DOHH2 (cell line): Measurements from ENCODE around the gene COL2A1.

Source experiments
- H3F3A ChIP-seq: fragments of 200-600 bp; sonication (generic), shearing (Covaris generic); 2 replicates; pipeline ENCODE4 v1.6.0; 2016; ENCODE audit warnings: antibody characterized with exemption, mild to moderate bottlenecking; ENCODE audit not compliant: control insufficient read depth, insufficient read depth
- H3K27ac ChIP-seq: fragments of 200-600 bp; sonication (generic); 2 replicates; pipeline ENCODE4 v1.5.1; 2014; ENCODE audit warnings: low read depth, mild to moderate bottlenecking, low read length, moderate library complexity
- H3K27me3 ChIP-seq: fragments of 200-600 bp; sonication (generic); 2 replicates; pipeline ENCODE4 v1.6.1; 2014; ENCODE audit warnings: mild to moderate bottlenecking, low read length, mixed read lengths; ENCODE audit not compliant: control insufficient read depth
- H3K36me3 ChIP-seq: fragments of 200-600 bp; sonication (generic); 2 replicates; pipeline ENCODE4 v1.6.1; 2014; ENCODE audit warnings: mild to moderate bottlenecking, low read length, moderate library complexity, mixed read lengths; ENCODE audit not compliant: control insufficient read depth
- H3K4me1 ChIP-seq: fragments of 200-600 bp; sonication (generic); 2 replicates; pipeline ENCODE4 v1.6.1; 2014; ENCODE audit warnings: mild to moderate bottlenecking, low read length, mixed read lengths; ENCODE audit not compliant: control insufficient read depth
- H3K4me2 ChIP-seq: fragments of 200-600 bp; sonication (generic); 2 replicates; pipeline ENCODE4 v1.6.0; 2014; ENCODE audit warnings: mild to moderate bottlenecking, low read length, moderate library complexity
- H3K4me3 ChIP-seq: fragments of 200-600 bp; sonication (generic); 2 replicates; pipeline ENCODE4 v1.5.1; 2014; ENCODE audit warnings: mild to moderate bottlenecking, low read length, mixed read lengths
- H3K79me2 ChIP-seq: fragments of 200-600 bp; sonication (generic); 2 replicates; pipeline ENCODE4 v1.6.1; 2014; ENCODE audit warnings: mild to moderate bottlenecking, low read length, mixed read lengths; ENCODE audit not compliant: control insufficient read depth
- H3K9me2 ChIP-seq: fragments of 200-600 bp; sonication (generic); replicated peaks from 2 replicates; pipeline ENCODE4 v1.6.1; 2014; ENCODE audit warnings: mild to moderate bottlenecking, low read length, mixed read lengths; ENCODE audit not compliant: control insufficient read depth
- H3K9me3 ChIP-seq: fragments of 200-600 bp; sonication (generic); 2 replicates; pipeline ENCODE4 v1.6.1; 2014; ENCODE audit warnings: antibody characterized with exemption, low read length, mixed read lengths; ENCODE audit not compliant: control insufficient read depth, insufficient read depth
- H4K20me1 ChIP-seq: fragments of 200-600 bp; sonication (generic); 2 replicates; pipeline ENCODE4 v1.6.0; 2014; ENCODE audit warnings: low read depth, mild to moderate bottlenecking, antibody characterized with exemption, low read length, moderate library complexity; ENCODE audit not compliant: control insufficient read depth, insufficient read depth
- EZH2phosphoT487 ChIP-seq: fragments of 200-600 bp; sonication (generic); IDR thresholded peaks from 2 replicates; pipeline ENCODE4 v1.6.1; 2017; ENCODE audit warnings: borderline replicate concordance, mild to moderate bottlenecking, antibody characterized with exemption, low read length, moderate library complexity, mixed read lengths
- TF ChIP-seq, protein P1 (sequence below): fragments of 200-600 bp; sonication (generic); IDR thresholded peaks from one replicate; pipeline ENCODE4 v1.5.1; 2014; ENCODE audit warnings: antibody characterized with exemption, mild to moderate bottlenecking, low read depth, low read length; ENCODE audit not compliant: poor library complexity, severe bottlenecking

The COL2A1 gene

DNA sequence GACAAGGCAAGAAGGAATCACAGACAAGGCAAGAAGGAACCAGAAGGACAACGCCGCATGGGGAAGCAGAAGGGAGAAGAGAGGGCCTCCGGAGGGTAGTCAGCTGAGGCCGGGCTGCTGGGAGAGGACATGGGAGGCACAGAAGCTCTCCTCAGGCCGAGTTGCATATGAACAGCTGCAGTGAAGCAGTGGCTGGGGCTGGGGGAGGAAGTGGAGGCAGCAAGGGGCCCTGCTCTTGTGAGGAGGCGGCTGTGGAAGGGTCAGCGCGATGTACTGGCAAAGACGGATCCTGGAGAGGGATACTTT, 62.8 kb downstream of the COL2A1 start:
- Histone ChIP-seq H3K4me2 (no peak overlapping the region), H3K36me3 (no peaks in the 10 kb centered on the region), H3K9me2 (no peaks in the 10 kb centered on the region), H3K27me3 (peaks cover 2% of the 10 kb centered on the region; the same call in 1 of the 2 replicates), H3K79me2 (no peaks in the 10 kb centered on the region), H3K9me3 (no peaks in the 10 kb centered on the region), H3F3A (no peaks in the 10 kb centered on the region), H3K4me1 (peaks cover 4% of the 10 kb centered on the region; the same call in 1 of the 2 replicates), H3K4me3 (no peak overlapping the region), H3K27ac (no peak overlapping the region), H4K20me1 (no peaks in the 10 kb centered on the region)
- TF ChIP-seq, protein P1, sequence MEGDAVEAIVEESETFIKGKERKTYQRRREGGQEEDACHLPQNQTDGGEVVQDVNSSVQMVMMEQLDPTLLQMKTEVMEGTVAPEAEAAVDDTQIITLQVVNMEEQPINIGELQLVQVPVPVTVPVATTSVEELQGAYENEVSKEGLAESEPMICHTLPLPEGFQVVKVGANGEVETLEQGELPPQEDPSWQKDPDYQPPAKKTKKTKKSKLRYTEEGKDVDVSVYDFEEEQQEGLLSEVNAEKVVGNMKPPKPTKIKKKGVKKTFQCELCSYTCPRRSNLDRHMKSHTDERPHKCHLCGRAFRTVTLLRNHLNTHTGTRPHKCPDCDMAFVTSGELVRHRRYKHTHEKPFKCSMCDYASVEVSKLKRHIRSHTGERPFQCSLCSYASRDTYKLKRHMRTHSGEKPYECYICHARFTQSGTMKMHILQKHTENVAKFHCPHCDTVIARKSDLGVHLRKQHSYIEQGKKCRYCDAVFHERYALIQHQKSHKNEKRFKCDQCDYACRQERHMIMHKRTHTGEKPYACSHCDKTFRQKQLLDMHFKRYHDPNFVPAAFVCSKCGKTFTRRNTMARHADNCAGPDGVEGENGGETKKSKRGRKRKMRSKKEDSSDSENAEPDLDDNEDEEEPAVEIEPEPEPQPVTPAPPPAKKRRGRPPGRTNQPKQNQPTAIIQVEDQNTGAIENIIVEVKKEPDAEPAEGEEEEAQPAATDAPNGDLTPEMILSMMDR: no peak
- no peak for TF ChIP-seq EZH2phosphoT487

DNA sequence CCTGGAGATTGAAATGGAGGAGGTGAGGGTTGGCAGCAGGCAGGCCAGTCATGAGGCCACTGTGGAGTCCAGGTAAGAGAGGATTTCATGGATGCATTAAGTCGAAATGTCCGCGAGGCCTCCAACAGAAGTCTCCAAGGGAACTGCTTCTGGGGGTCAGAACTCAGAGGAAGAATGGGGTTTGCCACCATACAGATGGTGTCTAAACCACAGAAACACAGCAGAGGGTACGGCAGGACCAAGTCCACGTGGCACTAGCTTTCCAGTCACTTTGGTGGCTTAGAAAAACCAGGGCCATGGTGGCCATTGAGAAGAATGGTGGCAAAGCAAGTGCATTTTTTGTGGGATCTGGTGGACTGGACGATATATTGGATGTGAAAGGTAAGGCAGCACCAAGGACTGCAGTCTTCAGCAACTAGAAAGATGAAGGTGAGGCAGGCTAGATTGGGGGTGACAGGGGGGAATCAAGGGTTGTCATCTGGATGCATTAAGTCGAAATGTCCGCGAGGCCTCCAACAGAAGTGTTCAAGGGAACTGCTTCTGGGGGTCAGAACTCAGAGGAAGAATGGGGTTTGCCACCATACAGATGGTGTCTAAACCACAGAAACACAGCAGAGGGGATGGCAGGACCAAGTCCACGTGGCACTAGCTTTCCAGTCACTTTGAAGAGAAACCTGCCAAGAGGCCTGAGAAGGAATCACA, 63.4 kb downstream of the COL2A1 start:
- TF ChIP-seq EZH2phosphoT487: no peak
- TF ChIP-seq, protein P1: no peak
- Histone ChIP-seq H3F3A (0 out of 2 replicates have a peak, but pooled peaks cover 2% of the 10 kb centered on the region), H3K4me2 (no peak overlapping the region), H4K20me1 (no peaks in the 10 kb centered on the region), H3K79me2 (no peaks in the 10 kb centered on the region), H3K4me1 (peaks cover 4% of the 10 kb centered on the region; the same call in 1 of the 2 replicates), H3K9me2 (no peaks in the 10 kb centered on the region), H3K9me3 (no peaks in the 10 kb centered on the region), H3K36me3 (no peaks in the 10 kb centered on the region), H3K27me3 (peaks cover 2% of the 10 kb centered on the region; the same call in 1 of the 2 replicates), H3K4me3 (no peak overlapping the region), H3K27ac (no peak overlapping the region)

- TF ChIP-seq EZH2phosphoT487: no peak
- TF ChIP-seq, protein P1: no peak
- H3K4me3 ChIP-seq: no peak overlapping the region
- H3K79me2 ChIP-seq: no peaks in the 10 kb centered on the region
- H3K36me3 ChIP-seq: no peaks in the 10 kb centered on the region
- H3K9me2 ChIP-seq: no peaks in the 10 kb centered on the region
- H3K27ac ChIP-seq: no peak overlapping the region
- H3K4me2 ChIP-seq: no peak overlapping the region
- peaks cover 2% of the 10 kb centered on the region; the same call in 1 of the 2 replicates for H3K27me3 ChIP-seq
- H3K4me1 ChIP-seq: peaks cover 4% of the 10 kb centered on the region; the same call in 1 of the 2 replicates
- no peaks in the 10 kb centered on the region for H4K20me1 ChIP-seq
- H3F3A ChIP-seq: 0 out of 2 replicates have a peak, but pooled peaks cover 2% of the 10 kb centered on the region
- H3K9me3 ChIP-seq: no peaks in the 10 kb centered on the region
These were observed 65.2 kb downstream of the COL2A1 start for GRCh38 chr12:47939009-47939601.
